Nephron progenitor cell (in vitro differentiated cells): ENCODE measurements around the gene LRRC1.

Source experiments
- DNase-seq: peaks from one replicate; pipeline ENCODE4 v3.0.0; 2021
- H3K27ac Mint-ChIP-seq: 2 replicates; pipeline ENCODE4 v1.8.0; 2021; ENCODE audit warnings: mild to moderate bottlenecking, moderate library complexity, mixed read lengths
- H3K27me3 Mint-ChIP-seq: 2 replicates; pipeline ENCODE4 v1.8.0; 2021; ENCODE audit warnings: mild to moderate bottlenecking, low read depth, mixed read lengths; ENCODE audit not compliant: poor library complexity
- H3K36me3 Mint-ChIP-seq: 2 replicates; pipeline ENCODE4 v1.8.0; 2021; ENCODE audit warnings: low read depth, mixed read lengths
- H3K4me1 Mint-ChIP-seq: 2 replicates; pipeline ENCODE4 v1.8.0; 2021; ENCODE audit warnings: mixed read lengths
- H3K4me3 Mint-ChIP-seq: 2 replicates; pipeline ENCODE4 v1.8.0; 2021; ENCODE audit warnings: mild to moderate bottlenecking, moderate library complexity, mixed read lengths
- H3K9me3 Mint-ChIP-seq: 2 replicates; pipeline ENCODE4 v1.8.0; 2021; ENCODE audit warnings: mild to moderate bottlenecking, moderate library complexity, mixed read lengths
- TF ChIP-seq, protein P1 (sequence below): fragments of 200-600 bp; sonication (generic); IDR thresholded peaks from 2 replicates; pipeline ENCODE4 v1.5.0; 2021; ENCODE audit warnings: antibody characterized with exemption

Gene LRRC1

DNA sequence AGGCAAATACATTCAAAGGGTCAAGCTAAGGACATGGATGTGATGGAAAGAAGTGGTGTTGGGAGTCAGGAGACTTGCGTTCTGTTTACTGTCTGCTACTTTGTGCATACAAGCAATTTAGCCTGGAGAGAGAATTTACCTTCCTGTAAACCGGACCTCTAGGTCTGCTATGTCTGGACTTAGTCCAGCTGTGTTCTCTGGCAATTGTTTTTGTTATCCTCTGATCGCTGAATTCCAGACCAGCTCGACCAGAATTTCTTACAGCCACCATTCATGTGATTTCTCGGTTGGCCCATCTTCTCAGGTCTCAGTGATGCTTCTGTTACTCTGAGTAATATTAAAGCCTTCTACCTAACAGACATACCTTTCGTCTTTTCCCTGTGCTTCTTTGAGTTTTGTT, 75.2 kb downstream of the LRRC1 start:
- Mint-ChIP-seq H3K27me3 (no peaks in the 10 kb centered on the region), H3K4me3 (no peak overlapping the region), H3K27ac (no peak overlapping the region), H3K36me3 (peaks cover 5% of the 10 kb centered on the region), H3K9me3 (peaks cover 23% of the 10 kb centered on the region), H3K4me1 (no peaks in the 10 kb centered on the region)
- TF ChIP-seq, protein P1, sequence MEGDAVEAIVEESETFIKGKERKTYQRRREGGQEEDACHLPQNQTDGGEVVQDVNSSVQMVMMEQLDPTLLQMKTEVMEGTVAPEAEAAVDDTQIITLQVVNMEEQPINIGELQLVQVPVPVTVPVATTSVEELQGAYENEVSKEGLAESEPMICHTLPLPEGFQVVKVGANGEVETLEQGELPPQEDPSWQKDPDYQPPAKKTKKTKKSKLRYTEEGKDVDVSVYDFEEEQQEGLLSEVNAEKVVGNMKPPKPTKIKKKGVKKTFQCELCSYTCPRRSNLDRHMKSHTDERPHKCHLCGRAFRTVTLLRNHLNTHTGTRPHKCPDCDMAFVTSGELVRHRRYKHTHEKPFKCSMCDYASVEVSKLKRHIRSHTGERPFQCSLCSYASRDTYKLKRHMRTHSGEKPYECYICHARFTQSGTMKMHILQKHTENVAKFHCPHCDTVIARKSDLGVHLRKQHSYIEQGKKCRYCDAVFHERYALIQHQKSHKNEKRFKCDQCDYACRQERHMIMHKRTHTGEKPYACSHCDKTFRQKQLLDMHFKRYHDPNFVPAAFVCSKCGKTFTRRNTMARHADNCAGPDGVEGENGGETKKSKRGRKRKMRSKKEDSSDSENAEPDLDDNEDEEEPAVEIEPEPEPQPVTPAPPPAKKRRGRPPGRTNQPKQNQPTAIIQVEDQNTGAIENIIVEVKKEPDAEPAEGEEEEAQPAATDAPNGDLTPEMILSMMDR, result no peak
- no peak for DNase-seq

DNA sequence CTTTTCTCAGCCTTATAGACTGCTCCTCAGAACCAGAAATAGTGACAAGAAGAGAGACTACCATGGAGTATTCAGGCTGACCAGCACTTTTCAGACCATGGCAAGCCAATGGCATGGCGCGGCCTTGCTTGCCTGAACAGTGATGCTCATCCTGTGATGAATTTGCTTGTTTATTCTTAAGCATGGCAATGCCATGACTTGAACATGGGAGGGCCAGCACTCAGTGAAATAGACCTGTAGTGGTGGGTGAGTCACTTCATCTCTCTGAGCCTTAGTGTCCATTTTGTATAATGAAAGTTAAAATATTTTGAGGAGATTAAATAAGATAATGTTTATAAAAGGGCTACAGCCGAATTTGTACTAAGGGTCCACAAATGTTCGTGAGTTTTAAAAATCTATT, 79.1 kb downstream of the LRRC1 start:
- no peak for DNase-seq
- Mint-ChIP-seq H3K27ac (no peak overlapping the region), H3K36me3 (peaks cover 11% of the 10 kb centered on the region), H3K27me3 (no peaks in the 10 kb centered on the region), H3K4me3 (no peak overlapping the region), H3K9me3 (peaks cover 31% of the 10 kb centered on the region), H3K4me1 (no peaks in the 10 kb centered on the region)
- TF ChIP-seq, protein P1, result no peak

DNA sequence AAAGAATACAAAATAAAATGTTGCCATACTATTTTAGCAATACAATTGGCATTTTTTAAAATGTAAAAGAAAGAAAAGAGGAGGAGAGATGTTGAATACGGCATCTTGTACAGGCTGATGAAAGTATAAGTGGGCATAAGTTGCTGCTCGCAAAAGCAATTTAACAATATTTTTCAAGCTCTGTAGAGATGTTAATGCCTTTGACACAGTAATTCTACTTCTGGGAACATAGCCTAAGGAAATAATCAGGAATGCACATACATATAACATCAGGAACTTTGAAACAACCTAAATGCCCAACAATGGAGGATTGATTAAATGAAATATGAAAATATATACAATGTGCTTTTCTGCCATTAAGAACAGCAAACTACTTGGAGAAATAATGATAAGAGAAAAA, 80.2 kb downstream of the LRRC1 start:
- H3K36me3 Mint-ChIP-seq, result peaks cover 11% of the 10 kb centered on the region

DNA sequence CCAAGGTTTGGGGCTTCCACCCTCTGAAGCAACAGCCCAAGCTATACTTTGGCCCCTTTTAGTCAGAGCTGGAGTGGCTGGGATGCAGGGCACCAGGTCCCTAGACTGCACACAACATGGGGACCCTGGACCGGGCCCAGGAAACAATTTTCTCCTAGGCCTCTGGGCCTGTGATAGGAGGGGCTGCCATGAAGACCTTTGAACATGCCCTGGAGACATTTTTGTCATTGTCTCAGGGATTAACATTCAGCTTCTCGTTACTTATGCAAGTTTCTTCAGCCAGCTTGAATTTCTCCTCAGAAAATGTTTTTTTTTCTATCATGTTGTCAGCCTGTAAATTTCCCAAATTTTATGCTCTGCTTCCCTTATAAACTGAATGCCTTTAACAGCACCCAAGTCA, 82.3 kb downstream of the LRRC1 start:
- DNase-seq, result no peak
- peaks cover 21% of the 10 kb centered on the region for H3K9me3 Mint-ChIP-seq
- TF ChIP-seq, protein P1, result no peak
- no peaks in the 10 kb centered on the region for H3K27me3 Mint-ChIP-seq
- H3K27ac Mint-ChIP-seq, result no peak overlapping the region
- H3K4me1 Mint-ChIP-seq, result no peaks in the 10 kb centered on the region
- H3K36me3 Mint-ChIP-seq, result peaks cover 7% of the 10 kb centered on the region
- no peak overlapping the region for H3K4me3 Mint-ChIP-seq

More for the DNA sequence above, 80.2 kb downstream of the LRRC1 start:
- Mint-ChIP-seq H3K9me3 (peaks cover 31% of the 10 kb centered on the region), H3K27ac (no peak overlapping the region), H3K4me1 (no peaks in the 10 kb centered on the region), H3K4me3 (no peak overlapping the region), H3K27me3 (no peaks in the 10 kb centered on the region)
- no peak for DNase-seq
- TF ChIP-seq, protein P1, result no peak

DNA sequence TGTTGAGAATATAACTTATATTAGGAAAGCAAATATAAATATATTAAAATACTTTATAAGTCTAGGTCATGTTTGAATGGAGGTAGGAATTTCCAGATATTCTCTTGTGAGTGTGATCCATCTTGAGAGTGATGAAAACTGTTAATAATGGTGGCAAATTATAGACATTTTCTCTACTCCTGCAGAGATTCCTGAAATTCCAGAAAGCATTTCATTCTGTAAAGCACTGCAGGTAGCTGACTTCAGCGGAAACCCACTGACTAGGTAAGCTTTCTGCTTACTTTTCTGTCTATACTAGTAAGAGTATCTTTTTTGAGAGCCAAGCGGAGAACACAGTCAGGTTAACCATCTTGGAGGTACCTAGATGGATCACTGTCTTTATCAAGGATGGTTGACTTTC, 84.0 kb downstream of the LRRC1 start:
- Mint-ChIP-seq H3K4me3 (no peak overlapping the region), H3K27me3 (no peaks in the 10 kb centered on the region), H3K9me3 (peaks cover 9% of the 10 kb centered on the region), H3K4me1 (no peaks in the 10 kb centered on the region), H3K27ac (no peak overlapping the region), H3K36me3 (peaks cover 7% of the 10 kb centered on the region)
- TF ChIP-seq, protein P1, result no peak
- no peak for DNase-seq

DNA sequence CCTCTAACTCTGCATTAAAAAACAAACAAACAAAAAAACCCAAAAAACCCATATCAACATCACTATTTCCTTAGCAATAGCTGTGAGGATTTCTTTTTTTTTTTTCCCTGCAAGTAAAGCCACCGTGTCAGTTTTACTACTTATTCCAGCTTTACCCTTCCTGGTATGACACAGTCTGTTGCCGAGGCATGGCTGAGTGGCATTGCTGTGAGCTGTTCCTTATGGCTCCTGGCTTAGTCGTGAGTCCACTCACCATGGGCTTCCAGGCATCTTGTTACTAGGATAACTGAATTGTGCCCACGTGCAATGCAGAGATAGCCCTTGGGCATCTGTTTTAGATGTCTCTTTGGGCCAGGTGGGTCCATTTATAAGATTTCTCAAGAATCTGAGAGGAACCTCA, 84.8 kb downstream of the LRRC1 start:
- Mint-ChIP-seq H3K27me3 (no peaks in the 10 kb centered on the region), H3K4me1 (no peaks in the 10 kb centered on the region), H3K9me3 (peaks cover 8% of the 10 kb centered on the region), H3K36me3 (peaks cover 7% of the 10 kb centered on the region), H3K4me3 (no peak overlapping the region), H3K27ac (no peak overlapping the region)
- DNase-seq, result no peak
- TF ChIP-seq, protein P1, result no peak
